ENCODE data around the gene RNF112.

GRCh38 chr17:19392303-19392702 is 18.7 kb upstream of the RNF112 start:
- TF ChIP-seq, protein P1, sequence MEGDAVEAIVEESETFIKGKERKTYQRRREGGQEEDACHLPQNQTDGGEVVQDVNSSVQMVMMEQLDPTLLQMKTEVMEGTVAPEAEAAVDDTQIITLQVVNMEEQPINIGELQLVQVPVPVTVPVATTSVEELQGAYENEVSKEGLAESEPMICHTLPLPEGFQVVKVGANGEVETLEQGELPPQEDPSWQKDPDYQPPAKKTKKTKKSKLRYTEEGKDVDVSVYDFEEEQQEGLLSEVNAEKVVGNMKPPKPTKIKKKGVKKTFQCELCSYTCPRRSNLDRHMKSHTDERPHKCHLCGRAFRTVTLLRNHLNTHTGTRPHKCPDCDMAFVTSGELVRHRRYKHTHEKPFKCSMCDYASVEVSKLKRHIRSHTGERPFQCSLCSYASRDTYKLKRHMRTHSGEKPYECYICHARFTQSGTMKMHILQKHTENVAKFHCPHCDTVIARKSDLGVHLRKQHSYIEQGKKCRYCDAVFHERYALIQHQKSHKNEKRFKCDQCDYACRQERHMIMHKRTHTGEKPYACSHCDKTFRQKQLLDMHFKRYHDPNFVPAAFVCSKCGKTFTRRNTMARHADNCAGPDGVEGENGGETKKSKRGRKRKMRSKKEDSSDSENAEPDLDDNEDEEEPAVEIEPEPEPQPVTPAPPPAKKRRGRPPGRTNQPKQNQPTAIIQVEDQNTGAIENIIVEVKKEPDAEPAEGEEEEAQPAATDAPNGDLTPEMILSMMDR (IDR thresholded peaks at IDR 0.05; ENCODE audit: poor library complexity, severe bottlenecking), result no peak
- TF ChIP-seq TAF1 (IDR thresholded peaks at IDR 0.05; ENCODE audit: low read depth) (no peak), POLR2AphosphoS5 (IDR thresholded peaks at IDR 0.05) (no peak), RAD21 (conservative IDR thresholded peaks at IDR 0.05) (no peak), EZH2 (IDR thresholded peaks at IDR 0.05; ENCODE audit: borderline replicate concordance, insufficient read depth, low read length, poor library complexity, severe bottlenecking) (no peak), SMC3 (conservative IDR thresholded peaks at IDR 0.05; ENCODE audit: poor library complexity) (no peak), EP300 (conservative IDR thresholded peaks at IDR 0.05; ENCODE audit: poor library complexity, severe bottlenecking) (no peak), MXI1 (conservative IDR thresholded peaks at IDR 0.05; ENCODE audit: poor library complexity, severe bottlenecking) (no peak)
- TF ChIP-seq, protein P2, sequence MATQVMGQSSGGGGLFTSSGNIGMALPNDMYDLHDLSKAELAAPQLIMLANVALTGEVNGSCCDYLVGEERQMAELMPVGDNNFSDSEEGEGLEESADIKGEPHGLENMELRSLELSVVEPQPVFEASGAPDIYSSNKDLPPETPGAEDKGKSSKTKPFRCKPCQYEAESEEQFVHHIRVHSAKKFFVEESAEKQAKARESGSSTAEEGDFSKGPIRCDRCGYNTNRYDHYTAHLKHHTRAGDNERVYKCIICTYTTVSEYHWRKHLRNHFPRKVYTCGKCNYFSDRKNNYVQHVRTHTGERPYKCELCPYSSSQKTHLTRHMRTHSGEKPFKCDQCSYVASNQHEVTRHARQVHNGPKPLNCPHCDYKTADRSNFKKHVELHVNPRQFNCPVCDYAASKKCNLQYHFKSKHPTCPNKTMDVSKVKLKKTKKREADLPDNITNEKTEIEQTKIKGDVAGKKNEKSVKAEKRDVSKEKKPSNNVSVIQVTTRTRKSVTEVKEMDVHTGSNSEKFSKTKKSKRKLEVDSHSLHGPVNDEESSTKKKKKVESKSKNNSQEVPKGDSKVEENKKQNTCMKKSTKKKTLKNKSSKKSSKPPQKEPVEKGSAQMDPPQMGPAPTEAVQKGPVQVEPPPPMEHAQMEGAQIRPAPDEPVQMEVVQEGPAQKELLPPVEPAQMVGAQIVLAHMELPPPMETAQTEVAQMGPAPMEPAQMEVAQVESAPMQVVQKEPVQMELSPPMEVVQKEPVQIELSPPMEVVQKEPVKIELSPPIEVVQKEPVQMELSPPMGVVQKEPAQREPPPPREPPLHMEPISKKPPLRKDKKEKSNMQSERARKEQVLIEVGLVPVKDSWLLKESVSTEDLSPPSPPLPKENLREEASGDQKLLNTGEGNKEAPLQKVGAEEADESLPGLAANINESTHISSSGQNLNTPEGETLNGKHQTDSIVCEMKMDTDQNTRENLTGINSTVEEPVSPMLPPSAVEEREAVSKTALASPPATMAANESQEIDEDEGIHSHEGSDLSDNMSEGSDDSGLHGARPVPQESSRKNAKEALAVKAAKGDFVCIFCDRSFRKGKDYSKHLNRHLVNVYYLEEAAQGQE (IDR thresholded peaks at IDR 0.05; ENCODE audit: borderline replicate concordance), result no peak

All from neural cell (in vitro differentiated cells).